Activated CD8-positive, alpha-beta memory T cell treated with anti-CD3 and anti-CD28 coated beads for 24 hours (primary cell): ENCODE results near the gene CSDE1.
"Not testable (repeated sequence)": the region's sequence is repeated elsewhere in the genome, so short reads cannot be mapped to it uniquely, and the experiment has no call there.

ENCODE experiments used
- DNase-seq: peaks from one replicate; pipeline ENCODE4 v3.0.0-alpha.2; 2020

Gene CSDE1

DNA sequence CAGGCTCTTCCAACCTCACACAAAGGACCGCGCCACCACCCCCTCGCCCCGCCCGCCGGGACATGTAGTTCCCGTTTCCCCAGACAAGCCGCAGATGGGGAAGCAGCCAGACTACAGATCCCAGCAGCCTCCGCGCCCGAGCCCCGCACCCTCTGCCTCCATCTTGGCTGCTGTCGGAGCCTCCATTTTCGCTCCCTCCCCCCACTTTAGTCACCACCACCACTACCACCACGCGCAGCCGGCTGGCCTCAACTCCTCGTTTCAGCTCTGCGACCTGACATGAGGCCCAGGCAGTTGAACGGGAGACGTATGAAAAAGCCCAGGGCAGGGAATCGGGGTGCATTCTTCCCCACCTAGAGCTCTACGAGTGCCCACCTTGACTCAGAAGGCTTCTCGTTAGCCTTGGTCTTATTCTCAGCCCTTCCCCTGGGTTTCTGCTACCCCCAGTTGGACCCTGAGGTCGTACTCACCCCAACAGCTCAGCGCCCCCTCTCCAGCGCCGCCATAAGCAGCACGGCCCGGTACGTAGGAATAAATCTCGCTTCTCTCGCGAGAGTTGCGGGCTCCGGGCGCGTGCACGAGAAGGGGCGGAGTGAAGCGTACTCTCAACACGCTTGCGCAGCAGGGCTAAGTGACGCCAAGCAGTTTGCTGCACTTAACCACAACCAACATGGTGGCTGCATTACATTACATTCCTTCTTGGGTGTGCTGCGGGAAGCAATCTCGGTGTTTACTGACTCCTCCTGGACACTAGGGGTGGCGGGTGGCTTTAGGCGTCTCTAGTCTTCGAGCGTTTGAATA lies at the start of gene CSDE1:
Gene CSDE1, minus strand, starts transcription at position 530 of the 801 bp plus-strand sequence. CDS start 18,094 bp downstream, outside the sequence.
- DNase-seq, result peak; percentile 97

DNA sequence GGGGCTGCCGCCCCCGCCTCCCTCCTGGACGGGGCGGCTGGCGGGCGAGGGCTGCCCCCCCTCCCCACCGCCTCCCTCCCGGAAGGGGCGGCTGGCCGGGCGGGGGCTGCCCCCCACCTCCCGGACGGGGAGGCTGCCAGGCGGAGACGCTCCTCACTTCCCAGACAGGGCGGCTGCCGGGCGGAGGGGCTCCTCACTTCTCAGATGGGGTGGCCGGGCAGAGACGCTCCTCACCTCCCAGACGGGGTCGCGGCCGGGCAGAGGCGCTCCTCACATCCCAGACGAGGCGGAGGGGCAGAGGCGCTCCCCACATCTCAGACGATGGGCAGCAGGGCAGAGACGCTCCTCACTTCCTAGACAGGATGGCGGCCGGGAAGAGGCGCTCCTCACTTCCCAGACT lies 46.7 kb upstream of the CSDE1 start:
- not testable (repeated sequence) for DNase-seq

DNA sequence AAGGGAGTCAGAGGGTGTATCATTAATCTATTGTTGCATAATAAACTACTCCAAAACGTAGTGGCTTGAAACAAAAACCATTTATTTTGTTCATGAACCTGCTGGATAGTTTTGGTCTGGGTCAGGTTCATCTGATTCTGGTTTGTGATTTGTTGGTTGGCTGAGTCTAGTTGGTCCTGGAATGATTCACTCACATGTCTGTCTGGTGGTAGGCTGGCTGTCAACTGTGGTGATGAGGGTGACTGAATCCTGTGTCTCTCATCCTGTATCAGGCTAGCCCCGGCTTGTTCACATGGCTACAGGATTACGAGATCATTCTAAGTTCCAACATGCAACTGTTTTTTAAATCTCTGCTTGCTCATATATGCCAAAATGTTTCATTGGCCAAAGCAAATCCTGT lies 45.2 kb upstream of the CSDE1 start:
- DNase-seq, result no peak

GRCh38 chr1:114794038-114794437 lies 36.3 kb upstream of the CSDE1 start:
- no peak for DNase-seq

DNA sequence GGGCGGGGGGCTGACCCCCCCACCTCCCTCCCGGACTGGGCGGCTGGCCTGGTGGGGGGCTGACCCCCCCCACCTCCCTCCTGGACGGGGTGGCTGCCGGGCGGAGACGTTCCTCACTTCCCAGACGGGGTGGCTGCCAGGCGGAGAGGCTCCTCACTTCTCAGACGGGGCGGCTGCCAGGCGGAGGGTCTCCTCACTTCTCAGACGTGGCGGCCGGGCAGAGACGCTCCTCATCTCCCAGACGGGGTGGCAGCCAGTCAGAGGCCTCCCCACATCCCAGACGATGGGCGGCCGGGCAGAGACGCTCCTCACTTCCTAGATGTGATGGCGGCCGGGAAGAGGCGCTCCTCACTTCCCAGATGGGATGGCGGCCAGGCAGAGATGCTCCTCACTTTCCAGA lies 32.8 kb upstream of the CSDE1 start:
- not testable (repeated sequence) for DNase-seq

DNA sequence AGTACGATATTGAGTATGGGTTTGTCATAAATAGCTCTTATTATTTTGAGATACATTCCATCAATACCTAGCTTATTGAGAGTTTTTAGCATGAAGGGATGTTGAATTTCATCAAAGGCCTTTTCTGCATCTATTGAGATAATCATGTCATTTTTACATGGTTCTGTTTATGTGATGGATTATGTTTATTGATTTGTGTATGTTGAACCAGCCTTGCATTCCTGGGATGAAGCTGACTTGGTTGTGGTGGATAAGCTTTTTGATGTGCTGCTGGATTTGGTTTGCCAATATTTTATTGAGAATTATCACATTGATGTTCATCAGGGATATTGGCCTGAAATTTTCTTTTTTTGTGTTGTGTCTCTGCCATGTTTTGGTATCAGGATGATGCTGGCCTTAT lies 28.7 kb upstream of the CSDE1 start:
- DNase-seq, result not testable (repeated sequence)

- DNase-seq, result no peak
Observed at GRCh38 chr1:114782476-114782875, 24.7 kb upstream of the CSDE1 start.

DNA sequence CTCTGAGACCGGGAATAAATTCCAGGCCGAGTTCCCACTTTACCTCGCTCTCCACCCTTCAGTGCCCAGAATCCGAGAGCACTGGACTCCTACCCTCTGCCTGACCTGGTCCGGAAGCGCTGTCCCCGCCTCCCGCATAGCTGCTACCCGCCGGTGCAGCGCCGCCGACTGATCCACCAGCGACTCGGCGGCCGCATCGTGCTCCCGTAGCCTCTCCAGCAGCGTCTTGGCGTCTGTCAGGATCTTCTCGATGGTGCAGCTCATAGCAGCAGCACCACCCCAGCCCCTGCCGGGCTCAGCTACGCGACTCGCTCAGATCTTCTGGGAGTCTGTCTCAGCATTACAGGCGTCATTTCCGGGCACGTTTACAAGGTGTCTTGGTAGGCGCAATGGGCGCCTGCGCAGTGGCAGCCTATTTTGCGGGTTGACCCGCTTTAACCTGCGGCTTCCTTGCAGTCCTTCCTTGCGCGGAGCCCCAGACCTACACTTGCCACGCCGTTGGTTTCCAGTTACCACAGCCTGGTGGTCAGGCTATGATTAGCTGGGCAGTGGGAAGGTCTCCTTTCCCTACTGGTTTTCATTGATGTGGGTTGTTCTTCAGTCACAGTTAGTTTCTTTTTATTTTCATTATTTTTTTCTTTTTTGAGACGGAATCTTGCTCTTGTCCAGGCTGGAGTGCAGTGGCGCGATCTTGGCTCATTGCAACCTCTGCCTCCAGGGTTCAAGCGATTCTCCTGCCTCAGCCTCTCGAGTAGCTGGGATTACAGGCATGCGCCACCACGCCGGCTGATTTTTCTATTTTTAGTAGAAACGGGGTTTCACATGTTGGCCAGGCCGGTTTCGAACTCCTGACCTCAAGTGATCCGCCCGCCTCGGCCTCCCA lies 22.8 kb upstream of the CSDE1 start, which contains the start of gene SIKE1:
Gene SIKE1, minus strand, starts transcription at position 342 of the 883 bp plus-strand sequence. Its CDS starts 78 bp downstream, at position 264.
- DNase-seq, result peak; percentile 94

GRCh38 chr1:114779722-114780121 lies 21.9 kb upstream of the CSDE1 start:
- DNase-seq, result no peak

- not testable (repeated sequence) for DNase-seq
Observed at GRCh38 chr1:114776726-114777125, 18.9 kb upstream of the CSDE1 start.

GRCh38 chr1:114771992-114772391 lies 14.2 kb upstream of the CSDE1 start:
- DNase-seq, result no peak

- no peak for DNase-seq
Observed at GRCh38 chr1:114770989-114771388, 13.2 kb upstream of the CSDE1 start.

DNA sequence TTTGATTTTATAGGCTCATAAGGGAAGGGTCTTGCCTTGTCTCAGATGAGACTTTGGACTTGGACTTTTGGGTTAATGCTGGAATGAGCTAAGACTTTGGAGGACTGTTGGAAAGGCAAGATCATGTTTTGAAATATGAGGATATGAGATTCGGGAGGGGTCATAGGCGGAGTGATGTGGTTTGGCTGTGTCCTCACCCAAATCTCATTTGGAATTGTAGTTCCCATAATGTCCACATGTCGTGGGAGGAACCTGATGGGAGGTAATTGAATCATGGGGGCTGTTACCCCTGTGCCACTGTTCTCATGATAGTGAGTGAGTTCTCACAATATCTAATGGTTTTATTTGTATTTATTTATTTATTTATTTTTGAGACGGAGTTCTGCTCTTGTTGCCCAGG lies 6.9 kb upstream of the CSDE1 start:
- DNase-seq, result no peak

DNA sequence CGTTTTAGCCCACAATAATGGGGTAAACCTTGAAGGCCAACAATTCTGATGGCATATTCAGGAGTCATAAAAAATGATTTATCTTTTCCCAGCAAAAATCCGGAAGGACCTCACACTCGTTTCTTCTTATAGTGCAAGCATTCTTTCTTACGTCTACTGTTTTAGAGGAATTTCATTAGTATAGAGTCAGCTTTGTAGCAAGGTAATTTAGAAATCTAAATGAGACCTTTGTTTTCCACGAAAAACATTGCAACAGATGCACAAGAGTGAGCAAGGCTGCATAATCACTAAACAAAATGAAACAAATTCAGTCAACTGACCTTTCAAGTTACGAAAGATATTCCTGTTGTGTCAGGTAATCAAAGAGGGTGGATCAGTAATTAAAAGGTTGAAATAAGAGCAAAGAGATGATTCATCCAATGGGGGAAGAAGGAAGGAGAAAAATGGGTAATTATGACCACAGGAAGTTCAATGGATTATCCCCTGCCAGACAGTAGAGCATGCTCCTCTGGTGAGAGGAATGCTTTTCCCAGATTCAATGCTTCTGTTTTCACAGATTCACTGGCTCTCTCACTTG lies 560 bp upstream of the CSDE1 start:
- DNase-seq, result no peak

GRCh38 chr1:114756949-114757454 lies 782 bp downstream of the CSDE1 start:
- no peak for DNase-seq

GRCh38 chr1:114756009-114756892 lies 1.5 kb downstream of the CSDE1 start:
- no peak for DNase-seq

DNA sequence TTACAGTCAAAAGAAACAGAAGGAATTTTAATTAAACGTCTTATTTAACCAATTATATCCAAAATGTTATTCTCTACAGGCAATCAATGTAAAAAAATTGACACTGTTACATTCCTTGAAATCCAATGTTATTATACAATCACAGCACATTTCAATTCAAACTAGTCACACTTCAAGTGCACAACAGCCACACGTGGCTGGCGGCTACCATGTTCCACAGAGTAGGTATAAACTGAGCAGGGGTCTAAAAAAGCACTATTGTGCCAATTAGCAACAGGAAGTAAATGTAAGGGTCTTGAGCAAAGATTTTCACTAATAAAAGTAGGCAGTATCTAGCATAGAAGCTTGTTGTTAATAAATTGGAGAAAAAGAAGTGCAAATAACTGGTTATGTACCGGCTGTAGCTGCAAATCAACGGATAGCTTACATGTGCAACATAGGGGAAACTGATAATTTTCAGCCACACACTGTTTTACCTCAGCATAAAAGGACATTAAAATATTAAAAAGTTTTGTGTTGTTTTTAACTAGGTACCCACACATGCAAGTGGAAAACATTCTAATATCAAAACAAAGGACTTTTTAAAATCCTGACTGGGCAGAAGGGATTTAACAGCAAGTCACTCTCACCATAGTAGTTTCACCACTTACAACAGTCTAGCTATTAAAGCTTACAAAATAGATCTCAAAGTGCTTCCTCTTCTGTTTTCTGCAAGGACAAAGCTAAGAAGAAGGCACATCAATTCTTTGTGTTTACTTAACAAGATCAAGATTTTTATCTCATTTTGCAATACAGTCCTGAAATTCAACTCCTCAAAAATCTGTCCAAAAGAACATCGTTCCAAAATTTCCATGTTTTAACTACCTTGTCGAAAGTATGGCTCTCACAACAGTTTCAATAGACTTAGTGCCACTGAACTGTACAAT lies 2.5 kb downstream of the CSDE1 start:
- no peak for DNase-seq

- not testable (repeated sequence) for DNase-seq
Observed at GRCh38 chr1:114753702-114754101, 4.1 kb downstream of the CSDE1 start.

DNA sequence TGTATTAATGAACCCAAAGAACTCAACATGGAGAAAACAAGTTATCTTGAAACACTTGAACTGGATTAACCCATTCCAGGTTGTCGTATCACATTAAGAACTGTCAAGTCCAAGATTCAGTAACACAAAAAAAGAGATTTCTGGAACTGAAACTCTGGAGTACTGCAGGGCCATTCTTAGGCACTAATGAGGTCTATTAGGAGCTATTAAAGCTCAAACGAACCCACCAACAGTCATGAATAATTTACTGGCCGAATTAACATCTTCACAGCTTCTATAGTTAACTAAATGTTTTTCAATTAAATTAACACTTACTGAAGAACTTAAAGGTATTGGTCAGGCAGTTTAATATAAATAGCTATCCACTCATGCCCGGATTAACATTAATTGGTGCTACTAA lies 4.6 kb downstream of the CSDE1 start:
- no peak for DNase-seq

DNA sequence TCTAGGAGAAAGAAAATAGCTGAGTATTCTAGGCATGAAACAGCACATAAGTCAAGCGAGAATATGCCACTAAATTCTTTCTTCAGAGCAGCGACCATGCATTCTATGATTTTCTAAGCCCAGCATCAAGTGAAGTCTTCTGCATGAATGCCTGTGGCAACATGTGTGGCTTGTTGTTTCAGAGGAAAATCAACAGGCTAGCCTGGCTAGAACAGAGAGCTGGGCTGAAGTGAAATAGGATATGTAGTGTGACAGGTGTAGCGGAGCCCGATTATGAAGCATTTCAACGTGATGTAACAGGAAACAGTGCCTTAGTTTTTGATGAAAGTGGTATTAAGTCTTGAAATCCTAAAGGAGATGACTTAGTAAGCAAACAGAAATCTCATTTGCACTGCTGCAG lies 7.0 kb downstream of the CSDE1 start:
- DNase-seq, result no peak

- DNase-seq, result no peak
Observed at GRCh38 chr1:114749835-114750234, 7.9 kb downstream of the CSDE1 start.
